OCI-LY3 (cell line): Measurements from ENCODE around the gene SPG7.

Experiments used
- H2AFZ ChIP-seq: fragments of 200-600, 300-600 bp; shearing (Covaris generic); 2 replicates; pipeline ENCODE4 v1.6.0; 2014; ENCODE audit warnings: antibody characterized with exemption, low read depth, low read length
- H3K27ac ChIP-seq: fragments of 200-600, 300-600 bp; sonication (generic); 2 replicates; pipeline ENCODE4 v1.5.1; 2014; ENCODE audit warnings: mild to moderate bottlenecking, low read length, moderate library complexity, mixed read lengths
- H3K27me3 ChIP-seq: fragments of 200-600, 300-600 bp; sonication (generic); 2 replicates; pipeline ENCODE4 v1.6.1; 2014; ENCODE audit warnings: low read depth, low read length, mixed read lengths
- H3K36me3 ChIP-seq: fragments of 200-600, 300-600 bp; sonication (generic); replicated peaks from 2 replicates; pipeline ENCODE3; 2014; ENCODE audit warnings: low read depth, low read length, mixed read lengths
- H3K4me1 ChIP-seq: fragments of 300-600, 200-600 bp; sonication (generic); 2 replicates; pipeline ENCODE4 v1.6.1; 2014; ENCODE audit warnings: low read length, mixed read lengths
- H3K4me2 ChIP-seq: fragments of 200-600, 300-600 bp; sonication (generic); 2 replicates; pipeline ENCODE4 v1.6.1; 2014; ENCODE audit warnings: low read length, mixed read lengths
- H3K4me3 ChIP-seq: fragments of 300-600, 200-600 bp; sonication (generic); 2 replicates; pipeline ENCODE4 v1.5.1; 2014; ENCODE audit warnings: antibody characterized with exemption, mild to moderate bottlenecking, low read length, moderate library complexity
- H3K79me2 ChIP-seq: fragments of 300-600, 200-600 bp; shearing (Covaris generic); 2 replicates; pipeline ENCODE4 v1.6.1; 2014; ENCODE audit warnings: mild to moderate bottlenecking, low read length, mixed read lengths
- H3K9ac ChIP-seq: fragments of 300-600, 200-600 bp; shearing (Covaris generic); 2 replicates; pipeline ENCODE4 v1.6.0; 2014; ENCODE audit warnings: mild to moderate bottlenecking, low read length, moderate library complexity
- H3K9me3 ChIP-seq: fragments of 200-600, 300-600 bp; shearing (Covaris generic); 2 replicates; pipeline ENCODE4 v1.6.1; 2014; ENCODE audit warnings: low read length, mixed read lengths; ENCODE audit not compliant: insufficient read depth
- H4K20me1 ChIP-seq: fragments of 200-600, 300-600 bp; sonication (generic); 2 replicates; pipeline ENCODE4 v1.6.1; 2016; ENCODE audit warnings: low read length, mixed read lengths; ENCODE audit not compliant: insufficient read depth
- CTCF ChIP-seq: fragments of 200-600, 300-600 bp; sonication (generic); IDR thresholded peaks from 2 replicates; pipeline ENCODE4 v1.5.1; 2014; ENCODE audit warnings: antibody characterized with exemption, low read length, low read depth
- EZH2phosphoT487 ChIP-seq: fragments of 200-600 bp; shearing (Covaris generic); IDR thresholded peaks from 2 replicates; pipeline ENCODE4 v1.6.1; 2018; ENCODE audit warnings: antibody characterized with exemption, mixed run types, low read depth

The SPG7 gene

GRCh38 chr16:89478576-89479221, 29.5 kb upstream of the SPG7 start:
- no peak overlapping the region for H3K4me2 ChIP-seq
- no peak overlapping the region for H3K9ac ChIP-seq
- H4K20me1 ChIP-seq = peaks cover 99% of the 10 kb centered on the region
- no peaks in the 10 kb centered on the region for H3K27me3 ChIP-seq
- H3K9me3 ChIP-seq = no peaks in the 10 kb centered on the region
- no peak for TF ChIP-seq CTCF
- TF ChIP-seq EZH2phosphoT487 = no peak
- peaks cover 99% of the 10 kb centered on the region for H3K79me2 ChIP-seq
- no peak overlapping the region for H2AFZ ChIP-seq
- peaks cover 37% of the 10 kb centered on the region for H3K4me1 ChIP-seq
- H3K36me3 ChIP-seq = peaks cover 21% of the 10 kb centered on the region
- no peak overlapping the region for H3K4me3 ChIP-seq
- H3K27ac ChIP-seq = no peak overlapping the region

GRCh38 chr16:89481356-89481955, 26.7 kb upstream of the SPG7 start:
- Histone ChIP-seq H3K27ac (no peak overlapping the region), H3K9ac (no peak overlapping the region), H3K27me3 (no peaks in the 10 kb centered on the region), H2AFZ (no peak overlapping the region), H3K9me3 (no peaks in the 10 kb centered on the region), H3K36me3 (peaks cover 27% of the 10 kb centered on the region), H3K79me2 (peaks cover 99% of the 10 kb centered on the region), H3K4me1 (peaks cover 61% of the 10 kb centered on the region), H3K4me2 (no peak overlapping the region), H4K20me1 (peaks cover 99% of the 10 kb centered on the region), H3K4me3 (no peak overlapping the region)
- no peak for TF ChIP-seq EZH2phosphoT487

- peaks cover 99% of the 10 kb centered on the region for H3K79me2 ChIP-seq
- no peak overlapping the region for H3K4me2 ChIP-seq
- H3K27me3 ChIP-seq = no peaks in the 10 kb centered on the region
- TF ChIP-seq EZH2phosphoT487 (no peak), CTCF (no peak)
- no peak overlapping the region for H3K4me3 ChIP-seq
- H3K9me3 ChIP-seq = no peaks in the 10 kb centered on the region
- H3K36me3 ChIP-seq = peaks cover 31% of the 10 kb centered on the region
- H3K9ac ChIP-seq = no peak overlapping the region
- H3K27ac ChIP-seq = no peak overlapping the region
- H2AFZ ChIP-seq = no peak overlapping the region
- H4K20me1 ChIP-seq = peaks cover 98% of the 10 kb centered on the region
- H3K4me1 ChIP-seq = peaks cover 59% of the 10 kb centered on the region
These were observed 25.9 kb upstream of the SPG7 start for GRCh38 chr16:89482150-89482816.

GRCh38 chr16:89482817-89483205, 25.4 kb upstream of the SPG7 start:
- no peak overlapping the region for H3K4me2 ChIP-seq
- H2AFZ ChIP-seq = no peak overlapping the region
- H3K4me1 ChIP-seq = peaks cover 59% of the 10 kb centered on the region

More at GRCh38 chr16:89482817-89483205, 25.4 kb upstream of the SPG7 start:
- H3K27ac ChIP-seq = no peak overlapping the region
- H3K79me2 ChIP-seq = peaks cover 99% of the 10 kb centered on the region
- H3K27me3 ChIP-seq = no peaks in the 10 kb centered on the region
- H3K36me3 ChIP-seq = peaks cover 32% of the 10 kb centered on the region
- no peaks in the 10 kb centered on the region for H3K9me3 ChIP-seq
- no peak overlapping the region for H3K9ac ChIP-seq
- peaks cover 94% of the 10 kb centered on the region for H4K20me1 ChIP-seq
- no peak for TF ChIP-seq EZH2phosphoT487
- TF ChIP-seq CTCF = no peak
- no peak overlapping the region for H3K4me3 ChIP-seq
